Brain microvascular endothelial cell (primary cell): ENCODE data around the gene CYRIA.
A peak's percentile ranks its signal among the peaks of the same experiment; 100 is the strongest.

ENCODE experiments used
- DNase-seq: peaks from one replicate; pipeline ENCODE4 v3.0.0-alpha.2; 2020
- H3K27ac ChIP-seq: fragments of 250-450 bp; sonication (Bioruptor Pico); 2 replicates; pipeline ENCODE4 v1.5.1; 2020; ENCODE audit warnings: mild to moderate bottlenecking, moderate library complexity
- H3K27me3 ChIP-seq: fragments of 250-450 bp; sonication (Bioruptor Pico); replicated peaks from 2 replicates; pipeline ENCODE4 v1.5.1; 2020; ENCODE audit warnings: mild to moderate bottlenecking
- H3K36me3 ChIP-seq: fragments of 250-450 bp; sonication (Bioruptor Pico); replicated peaks from 2 replicates; pipeline ENCODE4 v1.5.1; 2020; ENCODE audit warnings: mild to moderate bottlenecking
- H3K4me3 ChIP-seq: 2 replicates; pipeline ENCODE4 v1.5.1; 2011; ENCODE audit warnings: low read depth, mild to moderate bottlenecking, control low read depth, low read length, moderate library complexity
- CTCF ChIP-seq: IDR thresholded peaks from 2 replicates; pipeline ENCODE4 v1.5.1; 2011; ENCODE audit warnings: low read depth, mild to moderate bottlenecking, moderate library complexity, low read length, control low read depth, inconsistent platforms; ENCODE audit errors: missing control alignments
- in situ Hi-C: cut with HindIII; loops from 2 replicates; pipeline ENCODE4 v1.10.0; 2017; ENCODE audit warnings: low sequenced_read_pairs, low pct_ligation_motif_present

The CYRIA gene

GRCh38 chr2:16629770-16630169 lies 35.9 kb downstream of the CYRIA start:
- no peak for DNase-seq
- TF ChIP-seq CTCF, result no peak
- H3K4me3 ChIP-seq, result no peak overlapping the region
- no peak overlapping the region for H3K27ac ChIP-seq
- H3K27me3 ChIP-seq, result no peaks in the 10 kb centered on the region
- in situ Hi-C loops, result no loop called here
- H3K36me3 ChIP-seq, result no peaks in the 10 kb centered on the region

GRCh38 chr2:16629044-16629443 lies 36.6 kb downstream of the CYRIA start:
- H3K27me3 ChIP-seq, result no peaks in the 10 kb centered on the region
- TF ChIP-seq CTCF, result no peak
- no peak overlapping the region for H3K27ac ChIP-seq
- no peak for DNase-seq
- in situ Hi-C loops, result no loop called here
- H3K36me3 ChIP-seq, result no peaks in the 10 kb centered on the region
- H3K4me3 ChIP-seq, result no peak overlapping the region

- DNase-seq, result no peak
- Histone ChIP-seq H3K36me3 (no peaks in the 10 kb centered on the region), H3K27ac (no peak overlapping the region), H3K27me3 (no peaks in the 10 kb centered on the region), H3K4me3 (no peak overlapping the region)
- no peak for TF ChIP-seq CTCF
- in situ Hi-C loops, result no loop called here
Measured at GRCh38 chr2:16628314-16628713, 37.3 kb downstream of the CYRIA start.

GRCh38 chr2:16626997-16627605 lies 38.5 kb downstream of the CYRIA start:
- no peak overlapping the region for H3K4me3 ChIP-seq
- no peaks in the 10 kb centered on the region for H3K36me3 ChIP-seq
- in situ Hi-C loops, result no loop called here
- no peaks in the 10 kb centered on the region for H3K27me3 ChIP-seq
- TF ChIP-seq CTCF, result no peak
- H3K27ac ChIP-seq, result no peak overlapping the region
- DNase-seq, result no peak

- no peaks in the 10 kb centered on the region for H3K36me3 ChIP-seq
- peak overlapping the region; percentile 51 for H3K27ac ChIP-seq
- in situ Hi-C loops, result no loop called here
- H3K27me3 ChIP-seq, result no peaks in the 10 kb centered on the region
- TF ChIP-seq CTCF, result no peak
- peak; percentile 76 for DNase-seq
- no peak overlapping the region for H3K4me3 ChIP-seq
Measured at GRCh38 chr2:16626497-16626896, 39.1 kb downstream of the CYRIA start.

- no peaks in the 10 kb centered on the region for H3K27me3 ChIP-seq
- no peak overlapping the region for H3K27ac ChIP-seq
- H3K36me3 ChIP-seq, result no peaks in the 10 kb centered on the region
- no peak overlapping the region for H3K4me3 ChIP-seq
- DNase-seq, result no peak
- no peak for TF ChIP-seq CTCF
- in situ Hi-C loops, result no loop called here
Measured at GRCh38 chr2:16625759-16626158, 39.9 kb downstream of the CYRIA start.
